ENCODE data around the gene PAN3.

GRCh38 chr13:28239374-28239773 is 101.0 kb downstream of the PAN3 start:
- TF ChIP-seq, protein P1, sequence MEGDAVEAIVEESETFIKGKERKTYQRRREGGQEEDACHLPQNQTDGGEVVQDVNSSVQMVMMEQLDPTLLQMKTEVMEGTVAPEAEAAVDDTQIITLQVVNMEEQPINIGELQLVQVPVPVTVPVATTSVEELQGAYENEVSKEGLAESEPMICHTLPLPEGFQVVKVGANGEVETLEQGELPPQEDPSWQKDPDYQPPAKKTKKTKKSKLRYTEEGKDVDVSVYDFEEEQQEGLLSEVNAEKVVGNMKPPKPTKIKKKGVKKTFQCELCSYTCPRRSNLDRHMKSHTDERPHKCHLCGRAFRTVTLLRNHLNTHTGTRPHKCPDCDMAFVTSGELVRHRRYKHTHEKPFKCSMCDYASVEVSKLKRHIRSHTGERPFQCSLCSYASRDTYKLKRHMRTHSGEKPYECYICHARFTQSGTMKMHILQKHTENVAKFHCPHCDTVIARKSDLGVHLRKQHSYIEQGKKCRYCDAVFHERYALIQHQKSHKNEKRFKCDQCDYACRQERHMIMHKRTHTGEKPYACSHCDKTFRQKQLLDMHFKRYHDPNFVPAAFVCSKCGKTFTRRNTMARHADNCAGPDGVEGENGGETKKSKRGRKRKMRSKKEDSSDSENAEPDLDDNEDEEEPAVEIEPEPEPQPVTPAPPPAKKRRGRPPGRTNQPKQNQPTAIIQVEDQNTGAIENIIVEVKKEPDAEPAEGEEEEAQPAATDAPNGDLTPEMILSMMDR (IDR thresholded peaks at IDR 0.05 in 8 of 11, conservative IDR thresholded peaks at IDR 0.05 in 3 of 11): no peak
- TF ChIP-seq POLR2A (IDR thresholded peaks at IDR 0.05): no peak
